Mesenchymal stem cell (in vitro differentiated cells and primary cell): ENCODE data around the gene STOML1.

Source experiments
- DNase-seq: peaks from one replicate; pipeline ENCODE4 v3.0.0-alpha.2; 2013
- H2AFZ ChIP-seq: one replicate; pipeline ENCODE4 v1.6.1; 2013; ENCODE audit warnings: low read depth, mild to moderate bottlenecking, control low read depth, inconsistent platforms, low read length, moderate library complexity
- H2AK5ac ChIP-seq: 2 replicates; pipeline ENCODE4 v1.6.1; 2013; ENCODE audit warnings: low read length, moderate library complexity, mild to moderate bottlenecking, inconsistent platforms; ENCODE audit not compliant: severe bottlenecking
- H2BK120ac ChIP-seq: one replicate; pipeline ENCODE4 v1.6.1; 2013; ENCODE audit warnings: low read depth, mild to moderate bottlenecking, inconsistent platforms, low read length, moderate library complexity
- H2BK12ac ChIP-seq, 2 experiments: one replicate each; pipeline ENCODE4 v1.6.1; 2013; ENCODE audit warnings: inconsistent platforms in 2 of 2, low read length in 2 of 2, mild to moderate bottlenecking in 2 of 2, moderate library complexity in 2 of 2, control low read depth in 1 of 2
- H2BK15ac ChIP-seq: one replicate; pipeline ENCODE4 v1.6.1; 2013; ENCODE audit warnings: mild to moderate bottlenecking, low read depth, inconsistent platforms; ENCODE audit not compliant: poor library complexity, severe bottlenecking
- H2BK5ac ChIP-seq: 2 replicates; pipeline ENCODE4 v1.6.1; 2013; ENCODE audit warnings: low read depth, mild to moderate bottlenecking, low read length, control low read depth, inconsistent platforms; ENCODE audit not compliant: poor library complexity, severe bottlenecking
- H3K14ac ChIP-seq, 2 experiments: one replicate each; pipeline ENCODE4 v1.6.1; 2013; ENCODE audit warnings: inconsistent platforms in 2 of 2, low read length in 2 of 2, control low read depth in 1 of 2, mild to moderate bottlenecking in 1 of 2, moderate library complexity in 1 of 2
- H3K18ac ChIP-seq, 2 experiments: one replicate each; pipeline ENCODE4 v1.6.1; 2013; ENCODE audit warnings: inconsistent platforms in 2 of 2, low read length in 2 of 2, control low read depth in 1 of 2, low read depth in 1 of 2, mild to moderate bottlenecking in 1 of 2
- H3K23ac ChIP-seq, 2 experiments: one replicate each; pipeline ENCODE4 v1.6.1; 2013; ENCODE audit warnings: inconsistent platforms in 2 of 2, low read length in 2 of 2, mild to moderate bottlenecking in 2 of 2, moderate library complexity in 2 of 2, control low read depth in 1 of 2
- H3K27ac ChIP-seq: 2 replicates; pipeline ENCODE4 v1.5.1; 2013; ENCODE audit warnings: mild to moderate bottlenecking, moderate library complexity, low read length, control low read depth, inconsistent platforms; ENCODE audit not compliant: poor library complexity, severe bottlenecking
- H3K27me3 ChIP-seq, 2 experiments: 2 replicates each; pipeline versions ENCODE4 v1.6.1 to v1.7.0; 2013; ENCODE audit warnings: low read length in 2 of 2, mild to moderate bottlenecking in 2 of 2, moderate library complexity in 2 of 2, control low read depth in 1 of 2, inconsistent platforms in 1 of 2; ENCODE audit not compliant: control insufficient read depth in 1 of 2, insufficient read depth in 1 of 2
- H3K36me3 ChIP-seq, 2 experiments: 2 replicates each; pipeline versions ENCODE4 v1.6.1 to v1.7.0; 2013; ENCODE audit warnings: low read length in 2 of 2, control low read depth in 1 of 2, inconsistent platforms in 1 of 2, low read depth in 1 of 2, mild to moderate bottlenecking in 1 of 2; ENCODE audit not compliant: insufficient read depth in 2 of 2, control insufficient read depth in 1 of 2
- H3K4ac ChIP-seq, 2 experiments: one replicate each; pipeline ENCODE4 v1.6.1; 2013; ENCODE audit warnings: inconsistent platforms in 2 of 2, low read length in 2 of 2, mild to moderate bottlenecking in 2 of 2, moderate library complexity in 2 of 2, control low read depth in 1 of 2, low read depth in 1 of 2
- H3K4me1 ChIP-seq: 2 replicates; pipeline ENCODE4 v1.6.1; 2013; ENCODE audit warnings: low read depth, low read length, control low read depth; ENCODE audit not compliant: control insufficient read depth, insufficient read depth
- H3K4me2 ChIP-seq: 2 replicates; pipeline ENCODE4 v1.6.1; 2013; ENCODE audit warnings: low read length, mild to moderate bottlenecking, inconsistent platforms; ENCODE audit not compliant: poor library complexity, severe bottlenecking
- H3K4me3 ChIP-seq, 2 experiments: 2 replicates each; pipeline versions ENCODE4 v1.5.1 to v1.7.0; 2013; ENCODE audit warnings: low read length in 2 of 2, mild to moderate bottlenecking in 2 of 2, control low read depth in 1 of 2, low read depth in 1 of 2; ENCODE audit not compliant: insufficient read depth in 1 of 2
- H3K79me1 ChIP-seq: replicated peaks from 2 replicates; pipeline ENCODE4 v1.6.1; 2013; ENCODE audit warnings: mild to moderate bottlenecking, control low read depth, low read length, inconsistent platforms; ENCODE audit not compliant: poor library complexity, severe bottlenecking
- H3K9ac ChIP-seq: 2 replicates; pipeline ENCODE4 v1.7.0; 2013; ENCODE audit warnings: mild to moderate bottlenecking, low read length, moderate library complexity
- H3K9me3 ChIP-seq: 2 replicates; pipeline ENCODE4 v1.7.0; 2013; ENCODE audit warnings: mild to moderate bottlenecking, low read length; ENCODE audit not compliant: control insufficient read depth
- H4K8ac ChIP-seq: one replicate; pipeline ENCODE4 v1.6.1; 2013; ENCODE audit warnings: inconsistent platforms, mild to moderate bottlenecking, low read length, moderate library complexity
- H4K91ac ChIP-seq: one replicate; pipeline ENCODE4 v1.6.1; 2013; ENCODE audit warnings: mild to moderate bottlenecking, low read length, inconsistent platforms
- WGBS: methylation state at CpG from one replicate; pipeline ENCODE4 v1.1.7; 2013; ENCODE audit warnings: mixed read lengths; 5-methylcytosine and 5-hydroxymethylcytosine counted together

The STOML1 gene

GRCh38 chr15:74036271-74037170 is 44.4 kb upstream of the STOML1 start:
- Histone ChIP-seq H3K79me1 (peaks cover 39% of the 10 kb centered on the region), H3K36me3 (peaks cover 69 to 70% of the 10 kb centered on the region in 2 experiments), H2BK120ac (no peak overlapping the region), H3K9me3 (no peaks in the 10 kb centered on the region), H3K18ac (no peak overlapping the region), H3K4me3 (no peak overlapping the region), H2BK5ac (no peak overlapping the region), H2AFZ (no peak overlapping the region), H3K23ac (no peak overlapping the region), H2AK5ac (no peak overlapping the region), H3K27ac (no peak overlapping the region), H3K4me2 (no peak overlapping the region), H4K91ac (no peak overlapping the region), H3K4ac (no peak overlapping the region), H3K27me3 (no peaks in the 10 kb centered on the region), H3K14ac (peak overlapping the region in 1 of 2 experiments; percentile 26), H2BK12ac (peak overlapping the region in 1 of 2 experiments; percentile 77), H3K9ac (no peak overlapping the region), H3K4me1 (peaks cover 42% of the 10 kb centered on the region), H4K8ac (no peak overlapping the region), H2BK15ac (no peak overlapping the region)
- WGBS: 69% methylated on average over 21 of the region's 21 CpGs
- DNase-seq: peak; percentile 77

GRCh38 chr15:74035121-74036017 is 43.3 kb upstream of the STOML1 start:
- H3K9me3 ChIP-seq: no peaks in the 10 kb centered on the region
- H4K91ac ChIP-seq: no peak overlapping the region
- H3K4me1 ChIP-seq: peaks cover 36% of the 10 kb centered on the region
- no peak for DNase-seq
- no peak overlapping the region for H2BK120ac ChIP-seq
- no peak overlapping the region for H3K9ac ChIP-seq
- peaks cover 66 to 76% of the 10 kb centered on the region in 2 experiments for H3K36me3 ChIP-seq
- H2AFZ ChIP-seq: no peak overlapping the region
- H3K27me3 ChIP-seq: no peaks in the 10 kb centered on the region
- H4K8ac ChIP-seq: no peak overlapping the region
- no peak overlapping the region for H3K27ac ChIP-seq
- H2AK5ac ChIP-seq: no peak overlapping the region
- no peak overlapping the region for H3K23ac ChIP-seq
- H3K4me3 ChIP-seq: no peak overlapping the region
- no peak overlapping the region for H2BK15ac ChIP-seq
- WGBS: 96% methylated on average over 28 of the region's 28 CpGs
- H3K4me2 ChIP-seq: no peak overlapping the region
- no peak overlapping the region for H3K18ac ChIP-seq
- H3K4ac ChIP-seq: no peak overlapping the region
- H3K14ac ChIP-seq: no peak overlapping the region
- no peak overlapping the region for H2BK5ac ChIP-seq
- H3K79me1 ChIP-seq: peaks cover 45% of the 10 kb centered on the region
- H2BK12ac ChIP-seq: no peak overlapping the region

- Histone ChIP-seq H2AFZ (no peak overlapping the region), H3K4me2 (no peak overlapping the region), H3K4me3 (no peak overlapping the region), H3K9me3 (no peaks in the 10 kb centered on the region), H3K9ac (no peak overlapping the region), H3K23ac (no peak overlapping the region), H3K27me3 (no peaks in the 10 kb centered on the region), H2BK15ac (no peak overlapping the region), H3K14ac (no peak overlapping the region), H2AK5ac (no peak overlapping the region), H3K4ac (no peak overlapping the region), H2BK5ac (no peak overlapping the region), H3K4me1 (peaks cover 27% of the 10 kb centered on the region), H3K36me3 (peaks cover 73 to 86% of the 10 kb centered on the region in 2 experiments), H3K79me1 (peaks cover 51% of the 10 kb centered on the region), H3K27ac (no peak overlapping the region), H2BK12ac (no peak overlapping the region), H4K8ac (no peak overlapping the region), H4K91ac (no peak overlapping the region), H3K18ac (no peak overlapping the region), H2BK120ac (no peak overlapping the region)
- WGBS: 95% methylated on average over 10 of the region's 10 CpGs
- DNase-seq: no peak
These were observed 42.2 kb upstream of the STOML1 start for GRCh38 chr15:74034206-74034755.
